DND-41 (cell line): ENCODE measurements around the gene HMGCL.

Source experiments
- ATAC-seq: fragments of 200-7000 bp; cut with Tn5 transposase; 3 replicates; pipeline ENCODE4 v1.9.1; 2021; ENCODE audit warnings: low read depth; ENCODE audit not compliant: insufficient read depth
- DNase-seq: peaks from one replicate; pipeline ENCODE4 v3.0.0-alpha.2; 2020
- H2AFZ ChIP-seq: 2 replicates; pipeline ENCODE4 v1.6.0; 2012; ENCODE audit warnings: low read depth, low read length
- H3K27ac ChIP-seq: 2 replicates; pipeline ENCODE4 v1.5.1; 2012; ENCODE audit warnings: low read length, inconsistent platforms
- H3K27me3 ChIP-seq: fragments of 200-600 bp; sonication (generic); 2 replicates; pipeline ENCODE4 v1.6.0; 2012; ENCODE audit warnings: low read length, mild to moderate bottlenecking, inconsistent platforms; ENCODE audit not compliant: insufficient read depth, poor library complexity
- H3K36me3 ChIP-seq: 2 replicates; pipeline ENCODE4 v1.5.1; 2012; ENCODE audit warnings: low read length, inconsistent platforms; ENCODE audit not compliant: insufficient read depth
- H3K4me1 ChIP-seq: 2 replicates; pipeline ENCODE4 v1.5.1; 2012; ENCODE audit warnings: mild to moderate bottlenecking, low read length; ENCODE audit not compliant: insufficient read depth
- H3K4me2 ChIP-seq: 2 replicates; pipeline ENCODE4 v1.6.0; 2012; ENCODE audit warnings: mild to moderate bottlenecking, moderate library complexity, low read length, inconsistent platforms; ENCODE audit not compliant: insufficient read depth
- H3K4me3 ChIP-seq, 2 experiments: fragments of 200-600 bp in 1 of 2; shearing (Covaris generic) in 1 of 2; 2 replicates each; pipeline ENCODE4 v1.5.1; 2012 to 2016; ENCODE audit warnings: inconsistent platforms in 2 of 2, low read length in 2 of 2, mild to moderate bottlenecking in 2 of 2, low read depth in 1 of 2, moderate library complexity in 1 of 2
- H3K79me2 ChIP-seq: 2 replicates; pipeline ENCODE4 v1.6.0; 2012; ENCODE audit warnings: low read length, inconsistent platforms; ENCODE audit not compliant: insufficient read depth
- H3K9ac ChIP-seq: 2 replicates; pipeline ENCODE4 v1.6.0; 2012; ENCODE audit warnings: low read depth, mild to moderate bottlenecking, inconsistent platforms, low read length, moderate library complexity
- H3K9me3 ChIP-seq: 2 replicates; pipeline ENCODE4 v1.5.1; 2012; ENCODE audit warnings: low read length, moderate library complexity, mild to moderate bottlenecking, inconsistent platforms; ENCODE audit not compliant: insufficient read depth, severe bottlenecking
- H4K20me1 ChIP-seq: 2 replicates; pipeline ENCODE4 v1.6.0; 2012; ENCODE audit warnings: low read length; ENCODE audit not compliant: insufficient read depth
- CTCF ChIP-seq: IDR thresholded peaks from 2 replicates; pipeline ENCODE4 v1.5.1; 2012; ENCODE audit warnings: borderline replicate concordance, low read length, moderate library complexity, mild to moderate bottlenecking; ENCODE audit not compliant: poor library complexity, severe bottlenecking; ENCODE audit errors: extremely low read depth
- EZH2 ChIP-seq: IDR thresholded peaks from 3 replicates; pipeline ENCODE4 v1.6.1; 2012; ENCODE audit warnings: borderline replicate concordance, low read depth, mild to moderate bottlenecking, moderate library complexity, low read length, inconsistent platforms; ENCODE audit not compliant: severe bottlenecking

Gene HMGCL

GRCh38 chr1:23801876-23802275 is 23.4 kb downstream of the HMGCL start:
- Histone ChIP-seq H3K79me2 (peaks cover 9% of the 10 kb centered on the region), H4K20me1 (no peaks in the 10 kb centered on the region), H3K4me2 (peak overlapping the region; percentile 89), H2AFZ (no peak overlapping the region), H3K9me3 (no peaks in the 10 kb centered on the region), H3K27me3 (no peaks in the 10 kb centered on the region), H3K4me3 (peak overlapping the region in 1 of 2 experiments; percentile 93; a peak in 2 of 4 replicates), H3K36me3 (peaks cover 19% of the 10 kb centered on the region), H3K4me1 (peaks cover 28% of the 10 kb centered on the region), H3K27ac (no peak overlapping the region), H3K9ac (peak overlapping the region; percentile 88; the same call in 1 of the 2 replicates)
- no peak for TF ChIP-seq EZH2
- TF ChIP-seq CTCF = no peak
- ATAC-seq (no peak), DNase-seq (no peak)

GRCh38 chr1:23801338-23801748 is 23.9 kb downstream of the HMGCL start:
- Histone ChIP-seq H3K79me2 (peaks cover 9% of the 10 kb centered on the region), H2AFZ (peak overlapping the region; percentile 93), H3K9ac (peak overlapping the region; percentile 88), H3K4me1 (peaks cover 28% of the 10 kb centered on the region), H4K20me1 (no peaks in the 10 kb centered on the region), H3K36me3 (peaks cover 23% of the 10 kb centered on the region), H3K27ac (peak overlapping the region; percentile 82), H3K9me3 (no peaks in the 10 kb centered on the region), H3K27me3 (no peaks in the 10 kb centered on the region), H3K4me3 (peak overlapping the region; percentile 87 to 93), H3K4me2 (peak overlapping the region; percentile 89)
- no peak for ATAC-seq
- no peak for DNase-seq
- TF ChIP-seq CTCF = no peak
- no peak for TF ChIP-seq EZH2

- peak within 1 kb of the TSS; percentile 87 to 93 for H3K4me3 ChIP-seq
- DNase-seq = peak; percentile 98
Measured at GRCh38 chr1:23800400-23801337, 24.6 kb downstream of the HMGCL start, which contains the start of gene GALE. Gene GALE (minus strand): TSS chr1:23800754. CDS start chr1:23799007, 1,747 bp downstream.

More at GRCh38 chr1:23800400-23801337, 24.6 kb downstream of the HMGCL start, which contains the start of gene GALE:
- H3K4me2 ChIP-seq = peak within 1 kb of the TSS; percentile 89
- TF ChIP-seq EZH2 = no peak
- TF ChIP-seq CTCF = no peak
- peaks cover 28% of the 10 kb centered on the region for H3K36me3 ChIP-seq
- no peaks in the 10 kb centered on the region for H4K20me1 ChIP-seq
- peak; percentile 89 for ATAC-seq
- H3K79me2 ChIP-seq = peaks cover 9% of the 10 kb centered on the region
- H3K9me3 ChIP-seq = no peaks in the 10 kb centered on the region
- H3K9ac ChIP-seq = peak within 1 kb of the TSS; percentile 88
- H3K4me1 ChIP-seq = peaks cover 28% of the 10 kb centered on the region
- peak within 1 kb of the TSS; percentile 82 for H3K27ac ChIP-seq
- no peaks in the 10 kb centered on the region for H3K27me3 ChIP-seq
- H2AFZ ChIP-seq = peak within 1 kb of the TSS; percentile 93
